NCI-H2107 treated with DMSO at 0.1 percent for 48 hours (cell line): ENCODE data around the gene DBF4B.
A peak's percentile ranks its signal among the peaks of the same experiment; 100 is the strongest.

Experiments
- DNase-seq: peaks from one replicate; lab custom pipeline; 2025; ENCODE audit not compliant: unreplicated experiment; lab: John Stamatoyannopoulos, UW

The DBF4B gene

DNA sequence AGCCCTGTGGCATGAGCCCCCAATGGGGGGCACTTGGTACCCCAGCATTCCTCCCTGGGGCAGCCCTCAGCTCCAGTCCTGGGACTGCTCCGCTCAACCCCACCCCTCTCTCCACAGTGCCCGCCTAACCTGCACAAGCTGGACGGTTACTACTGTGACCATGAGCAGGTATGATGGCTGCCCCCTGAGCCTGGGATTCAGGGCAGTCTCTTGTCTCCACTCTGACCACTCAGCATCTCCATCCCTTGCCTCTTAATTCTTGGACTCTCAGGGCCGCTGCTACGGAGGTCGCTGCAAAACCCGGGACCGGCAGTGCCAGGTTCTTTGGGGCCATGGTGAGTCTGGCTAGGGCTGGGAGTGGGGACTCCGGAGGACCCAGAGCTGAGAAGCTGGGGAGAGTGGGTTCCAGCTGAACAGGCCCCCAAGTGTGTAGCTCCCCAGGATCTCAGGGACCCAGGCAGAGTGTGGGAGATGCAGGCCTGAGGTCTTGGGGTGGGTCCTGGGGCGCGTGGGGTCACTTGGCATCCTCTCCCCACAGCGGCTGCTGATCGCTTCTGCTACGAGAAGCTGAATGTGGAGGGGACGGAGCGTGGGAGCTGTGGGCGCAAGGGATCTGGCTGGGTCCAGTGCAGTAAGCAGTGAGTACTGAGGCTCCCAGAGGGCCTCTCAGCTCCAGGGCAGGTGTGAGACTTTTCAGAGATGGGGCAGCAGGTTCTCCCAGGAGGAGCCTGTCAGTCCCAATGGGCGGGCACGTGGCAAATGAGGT, 68.3 kb downstream of the DBF4B start:
- no peak for DNase-seq

DNA sequence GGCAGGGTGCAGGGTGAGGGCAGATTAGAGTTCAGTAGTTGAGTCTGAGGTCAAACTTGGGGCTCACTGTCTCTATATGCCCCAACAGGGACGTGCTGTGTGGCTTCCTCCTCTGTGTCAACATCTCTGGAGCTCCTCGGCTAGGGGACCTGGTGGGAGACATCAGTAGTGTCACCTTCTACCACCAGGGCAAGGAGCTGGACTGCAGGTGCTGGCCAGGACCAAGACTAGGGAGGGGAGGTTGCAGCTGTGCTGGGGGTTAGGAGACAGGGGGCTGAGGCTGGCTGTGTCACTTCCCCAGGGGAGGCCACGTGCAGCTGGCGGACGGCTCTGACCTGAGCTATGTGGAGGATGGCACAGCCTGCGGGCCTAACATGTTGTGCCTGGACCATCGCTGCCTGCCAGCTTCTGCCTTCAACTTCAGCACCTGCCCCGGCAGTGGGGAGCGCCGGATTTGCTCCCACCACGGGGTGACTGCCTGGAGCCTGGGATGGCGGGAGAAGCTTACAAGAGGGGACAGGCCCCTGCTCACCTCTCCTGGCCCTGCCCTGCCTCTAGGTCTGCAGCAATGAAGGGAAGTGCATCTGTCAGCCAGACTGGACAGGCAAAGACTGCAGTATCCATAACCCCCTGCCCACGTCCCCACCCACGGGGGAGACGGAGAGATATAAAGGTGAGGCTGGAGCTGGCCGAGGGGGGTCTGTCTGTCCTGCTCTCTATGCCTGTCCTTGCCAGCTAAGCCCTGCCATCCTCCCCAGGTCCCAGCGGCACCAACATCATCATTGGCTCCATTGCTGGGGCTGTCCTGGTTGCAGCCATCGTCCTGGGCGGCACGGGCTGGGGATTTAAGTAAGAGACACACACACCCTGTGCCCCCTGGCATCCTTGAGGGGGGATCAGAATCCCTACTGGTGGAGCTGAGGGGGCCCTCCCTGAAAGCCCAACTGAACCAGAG, 69.2 kb downstream of the DBF4B start:
- no peak for DNase-seq

DNA sequence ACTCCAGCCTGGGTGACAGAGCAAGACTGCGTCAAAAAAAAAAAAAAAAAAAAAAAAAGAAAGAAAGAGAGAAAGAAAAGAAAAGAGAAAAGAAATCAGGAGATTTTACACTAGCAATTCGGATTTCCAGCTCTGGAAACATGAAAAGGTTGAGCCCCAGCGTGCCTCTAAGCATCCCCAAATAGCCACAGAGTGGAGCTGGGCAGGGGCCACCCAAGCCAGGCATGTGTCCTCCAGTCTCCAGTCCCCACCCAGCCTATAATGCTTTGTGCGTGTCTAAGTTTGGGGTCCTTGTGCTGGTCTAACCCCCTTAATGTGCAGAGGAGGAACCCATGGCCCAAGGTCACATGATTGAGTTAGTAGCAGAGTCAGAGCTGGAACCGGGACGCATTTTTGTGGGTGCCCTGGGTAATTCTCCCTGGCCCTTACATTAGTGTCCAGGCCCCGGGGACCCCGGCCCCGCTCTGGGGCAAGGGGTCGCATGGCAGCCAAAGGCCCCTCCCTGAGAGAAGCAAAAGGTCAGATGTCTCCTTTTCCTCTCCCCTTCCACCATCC, 70.3 kb downstream of the DBF4B start:
- DNase-seq: no peak

DNA sequence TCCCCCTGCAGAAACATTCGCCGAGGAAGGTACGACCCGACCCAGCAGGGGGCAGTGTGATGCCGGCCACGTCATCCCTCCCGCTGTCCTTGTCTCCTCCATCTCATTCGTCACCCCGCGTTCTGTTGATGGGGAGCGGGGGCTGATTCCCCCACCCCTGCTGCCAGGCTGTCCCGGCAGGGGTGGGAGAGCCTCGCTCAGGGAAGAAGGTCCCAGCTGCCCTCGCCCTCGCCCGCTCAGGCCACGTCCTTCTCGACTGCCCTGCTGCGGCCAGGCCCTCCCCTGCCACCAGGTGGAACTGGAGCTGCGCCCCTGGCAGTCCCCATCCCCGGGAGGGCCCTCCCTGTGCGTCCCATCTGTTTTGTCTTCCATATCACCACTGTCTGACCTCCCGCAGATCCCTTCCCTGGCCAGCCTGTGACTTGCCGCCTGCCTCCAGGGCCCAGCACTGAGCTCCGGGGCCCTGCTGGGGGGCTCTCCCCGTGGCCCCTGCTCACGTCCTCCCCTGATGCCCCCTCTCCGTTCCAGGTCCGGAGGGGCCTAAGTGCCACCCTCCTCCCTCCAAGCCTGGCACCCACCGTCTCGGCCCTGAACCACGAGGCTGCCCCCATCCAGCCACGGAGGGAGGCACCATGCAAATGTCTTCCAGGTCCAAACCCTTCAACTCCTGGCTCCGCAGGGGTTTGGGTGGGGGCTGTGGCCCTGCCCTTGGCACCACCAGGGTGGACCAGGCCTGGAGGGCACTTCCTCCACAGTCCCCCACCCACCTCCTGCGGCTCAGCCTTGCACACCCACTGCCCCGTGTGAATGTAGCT, 71.0 kb downstream of the DBF4B start:
- DNase-seq: peak; percentile 41

DNA sequence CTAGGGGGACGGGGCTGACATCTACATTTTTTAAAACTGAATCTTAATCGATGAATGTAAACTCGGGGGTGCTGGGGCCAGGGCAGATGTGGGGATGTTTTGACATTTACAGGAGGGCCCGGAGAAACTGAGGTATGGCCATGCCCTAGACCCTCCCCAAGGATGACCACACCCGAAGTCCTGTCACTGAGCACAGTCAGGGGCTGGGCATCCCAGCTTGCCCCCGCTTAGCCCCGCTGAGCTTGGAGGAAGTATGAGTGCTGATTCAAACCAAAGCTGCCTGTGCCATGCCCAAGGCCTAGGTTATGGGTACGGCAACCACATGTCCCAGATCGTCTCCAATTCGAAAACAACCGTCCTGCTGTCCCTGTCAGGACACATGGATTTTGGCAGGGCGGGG, 71.7 kb downstream of the DBF4B start:
- no peak for DNase-seq

DNA sequence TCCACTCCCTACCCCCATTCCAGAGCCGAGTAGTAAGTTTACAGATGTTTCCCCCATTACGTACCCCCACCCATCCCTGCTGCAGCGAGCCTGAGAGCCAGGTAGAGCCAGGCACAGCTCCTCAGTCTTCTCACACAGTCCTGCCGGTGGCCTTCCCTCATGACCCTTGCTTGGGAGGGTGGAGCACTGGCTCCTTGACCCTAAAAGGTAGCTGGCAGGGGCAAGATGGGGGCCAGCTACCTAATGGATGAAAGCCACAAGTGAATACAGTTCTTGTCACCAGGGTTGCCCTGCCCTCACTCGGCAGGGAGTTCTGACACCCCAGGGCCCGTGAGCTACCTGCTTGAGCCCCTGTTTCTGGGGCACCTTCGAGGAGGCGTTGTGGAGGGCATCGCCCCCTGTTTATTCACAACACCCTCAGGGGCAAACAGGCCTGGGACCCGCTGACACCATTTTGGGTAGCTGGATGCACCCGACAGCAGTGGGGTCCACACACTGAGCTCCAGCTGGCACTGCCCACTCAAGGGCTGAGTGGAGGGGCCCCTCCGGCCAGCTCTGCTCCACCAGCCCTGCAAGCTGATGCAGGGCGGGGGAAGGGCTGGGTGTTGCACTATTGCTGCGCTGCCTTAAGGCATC, 72.5 kb downstream of the DBF4B start:
- no peak for DNase-seq

DNA sequence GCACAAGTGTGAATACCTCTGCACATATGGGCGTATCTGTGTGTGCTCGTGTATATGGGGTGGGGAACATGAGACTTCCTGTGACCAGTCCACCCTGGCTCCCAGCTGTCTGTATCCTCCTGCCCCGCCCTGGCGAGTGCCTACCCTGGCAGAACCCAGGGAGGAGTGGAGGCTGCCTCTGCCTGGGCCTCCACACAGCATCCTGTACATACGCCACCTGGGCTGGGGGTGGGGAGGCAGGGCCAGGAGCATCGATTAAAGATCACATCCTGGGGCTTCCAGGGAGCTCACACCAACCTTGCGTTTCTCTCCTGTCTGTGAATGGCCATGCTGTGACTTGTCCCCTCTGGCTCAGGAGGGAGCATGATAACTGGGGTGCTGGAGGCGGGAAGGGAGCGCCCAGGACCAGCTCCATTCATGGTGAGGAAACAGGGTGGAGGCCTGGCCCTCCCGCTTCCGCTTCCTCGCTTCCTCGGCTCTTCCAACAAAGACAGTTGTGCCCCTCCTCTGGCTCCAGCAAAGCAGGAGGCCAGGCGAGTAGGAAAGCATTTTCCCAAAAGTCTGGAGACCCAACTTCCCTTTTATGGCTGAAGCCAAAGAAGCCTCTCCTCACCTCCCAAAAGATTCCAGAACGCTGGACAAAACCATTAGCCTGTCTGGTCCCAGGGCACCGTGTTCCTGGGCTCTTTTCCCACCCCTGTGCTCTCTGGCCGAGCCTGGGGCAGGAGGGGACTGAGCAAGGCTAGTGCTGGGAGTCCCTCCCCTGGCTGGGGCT, 73.3 kb downstream of the DBF4B start:
- no peak for DNase-seq

DNA sequence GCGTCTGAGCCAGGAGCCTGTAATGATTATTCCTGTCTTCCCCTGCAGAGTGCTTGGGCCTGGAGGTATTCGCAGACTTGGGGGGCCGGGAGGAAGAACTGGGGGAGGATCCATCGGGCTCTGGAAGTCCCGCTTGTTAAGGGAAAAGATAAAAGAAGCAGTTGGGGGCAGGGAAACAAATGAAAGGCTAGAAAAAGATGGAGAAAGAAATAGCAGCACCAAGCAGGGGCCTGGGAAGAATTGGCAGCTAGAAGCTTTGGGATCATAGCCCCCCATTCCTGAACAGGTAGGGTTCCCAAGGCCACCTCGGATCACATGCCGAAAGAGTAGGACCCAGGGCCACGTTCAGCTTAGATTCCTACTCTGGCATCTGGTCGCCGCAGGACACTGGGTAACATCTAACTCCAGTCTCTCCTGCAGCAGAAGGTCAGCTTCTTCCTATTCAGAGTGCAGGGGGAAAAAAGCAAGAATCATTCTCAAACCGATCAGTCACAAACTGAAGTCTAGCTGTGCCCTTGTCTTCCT, 73.9 kb downstream of the DBF4B start:
- no peak for DNase-seq

DNA sequence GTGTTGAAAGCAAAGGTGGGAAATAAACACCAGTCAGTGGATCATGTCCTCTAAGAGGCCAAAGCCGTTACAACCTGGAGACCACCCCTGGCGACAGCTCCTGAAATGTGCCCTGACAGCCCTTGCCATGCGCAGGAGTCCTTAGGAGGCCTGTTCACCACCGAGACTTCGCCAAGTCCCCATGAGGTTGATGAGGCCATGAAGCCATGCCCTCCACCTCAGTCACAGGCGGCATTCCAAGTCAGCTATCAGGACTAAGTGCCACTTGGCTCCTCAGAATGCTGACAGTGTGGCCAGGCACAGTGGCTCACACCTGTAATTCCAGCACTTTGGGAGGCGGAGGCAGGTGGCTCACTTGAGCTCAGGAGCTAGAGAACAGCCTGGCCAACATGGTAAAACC, 77.5 kb downstream of the DBF4B start:
- DNase-seq: no peak

DNA sequence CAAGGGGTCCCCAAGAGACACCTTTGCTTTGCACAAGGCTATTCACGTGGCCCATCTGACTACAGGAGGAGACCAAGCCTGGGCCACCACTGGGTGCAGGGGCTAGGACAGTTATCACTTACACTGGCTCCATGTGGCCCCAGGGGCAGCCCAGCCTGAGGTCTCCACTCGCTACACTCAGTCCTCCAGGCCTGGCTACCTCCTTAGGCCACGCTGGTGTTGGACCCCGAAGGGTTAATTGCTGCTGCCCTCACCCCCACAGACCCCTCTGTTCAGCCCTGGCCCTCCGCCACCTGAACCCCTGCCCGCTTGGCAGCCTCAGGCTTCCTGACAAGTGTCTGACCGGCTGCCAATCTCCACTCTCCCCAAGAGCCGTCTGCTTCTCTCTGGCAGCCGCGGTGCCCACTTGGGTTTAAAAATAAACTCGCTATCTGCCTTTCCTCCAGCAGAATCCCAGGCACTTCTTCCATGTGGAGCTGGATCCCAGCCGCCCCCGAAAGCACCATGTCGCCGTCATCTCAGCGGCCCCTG, 78.2 kb downstream of the DBF4B start:
- DNase-seq: no peak

DNA sequence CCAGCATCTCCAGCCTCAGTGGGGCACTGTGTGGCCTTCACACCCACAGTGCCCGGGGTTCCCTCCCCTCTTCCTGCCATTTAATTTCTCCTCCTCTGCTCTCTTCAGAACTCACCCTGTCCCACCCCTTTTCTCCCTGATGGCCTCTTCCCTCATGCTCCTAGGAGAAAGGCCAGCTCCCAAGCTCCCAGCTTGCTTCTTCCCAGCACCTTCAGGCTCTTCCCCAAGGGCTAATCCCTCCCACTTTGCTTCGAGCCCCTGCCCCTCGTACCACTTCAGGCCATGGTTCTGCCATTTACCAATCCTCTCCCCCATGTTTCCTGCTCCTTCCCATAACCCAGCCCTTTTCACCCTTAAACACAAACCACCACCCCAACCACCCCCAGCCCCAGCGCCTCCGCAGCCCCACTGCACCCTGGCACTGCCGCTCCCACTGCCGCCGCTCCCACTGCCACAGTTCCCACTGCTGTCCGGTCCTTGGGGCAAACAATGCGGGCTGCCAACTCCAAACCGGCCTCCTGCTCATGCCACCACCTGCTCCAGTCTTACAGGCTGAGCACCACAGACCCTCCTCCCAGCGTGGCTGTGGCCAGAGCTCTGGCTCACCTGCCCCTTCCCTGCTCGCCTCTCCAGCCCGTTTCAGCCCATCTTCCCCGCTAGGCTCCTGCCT, 78.9 kb downstream of the DBF4B start:
- no peak for DNase-seq

DNA sequence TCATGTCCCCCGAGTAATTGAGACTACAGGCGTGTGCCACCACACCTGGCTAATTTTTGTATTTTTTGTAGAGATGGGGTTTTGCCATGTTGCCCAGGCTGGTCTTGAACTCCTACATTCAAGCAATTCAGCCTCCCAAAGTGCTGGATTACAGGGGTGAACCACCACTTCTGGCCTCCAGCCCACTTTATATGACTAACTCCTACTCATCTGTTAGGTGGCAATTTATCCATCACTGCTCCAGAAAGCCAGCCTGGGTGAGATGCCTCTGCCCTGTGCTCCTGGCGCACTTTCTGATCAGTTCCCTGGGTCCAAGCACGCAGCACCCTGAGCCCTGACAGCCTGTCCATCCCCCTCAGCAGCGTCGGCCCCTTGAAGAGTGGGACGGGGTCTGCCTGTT, 79.7 kb downstream of the DBF4B start:
- no peak for DNase-seq

DNA sequence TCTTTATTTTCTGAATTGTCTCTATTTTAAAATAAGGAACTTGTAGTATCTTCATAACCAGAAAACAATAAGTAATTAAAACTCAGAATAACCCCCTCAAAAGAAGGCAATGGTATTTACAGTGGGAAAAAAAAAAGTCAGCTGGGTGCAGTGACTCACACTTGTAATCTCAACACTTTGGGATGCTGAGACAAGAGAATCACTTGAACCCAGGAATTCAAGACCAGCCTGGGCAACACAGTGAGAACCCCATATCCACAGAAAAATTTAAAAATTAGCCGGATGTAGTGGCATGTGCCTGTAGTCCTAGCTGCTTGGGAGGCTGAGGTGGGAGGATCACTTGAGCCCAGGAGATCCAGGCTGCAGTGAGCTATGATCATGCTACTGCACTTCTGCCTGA, 83.8 kb downstream of the DBF4B start:
- DNase-seq: no peak

DNA sequence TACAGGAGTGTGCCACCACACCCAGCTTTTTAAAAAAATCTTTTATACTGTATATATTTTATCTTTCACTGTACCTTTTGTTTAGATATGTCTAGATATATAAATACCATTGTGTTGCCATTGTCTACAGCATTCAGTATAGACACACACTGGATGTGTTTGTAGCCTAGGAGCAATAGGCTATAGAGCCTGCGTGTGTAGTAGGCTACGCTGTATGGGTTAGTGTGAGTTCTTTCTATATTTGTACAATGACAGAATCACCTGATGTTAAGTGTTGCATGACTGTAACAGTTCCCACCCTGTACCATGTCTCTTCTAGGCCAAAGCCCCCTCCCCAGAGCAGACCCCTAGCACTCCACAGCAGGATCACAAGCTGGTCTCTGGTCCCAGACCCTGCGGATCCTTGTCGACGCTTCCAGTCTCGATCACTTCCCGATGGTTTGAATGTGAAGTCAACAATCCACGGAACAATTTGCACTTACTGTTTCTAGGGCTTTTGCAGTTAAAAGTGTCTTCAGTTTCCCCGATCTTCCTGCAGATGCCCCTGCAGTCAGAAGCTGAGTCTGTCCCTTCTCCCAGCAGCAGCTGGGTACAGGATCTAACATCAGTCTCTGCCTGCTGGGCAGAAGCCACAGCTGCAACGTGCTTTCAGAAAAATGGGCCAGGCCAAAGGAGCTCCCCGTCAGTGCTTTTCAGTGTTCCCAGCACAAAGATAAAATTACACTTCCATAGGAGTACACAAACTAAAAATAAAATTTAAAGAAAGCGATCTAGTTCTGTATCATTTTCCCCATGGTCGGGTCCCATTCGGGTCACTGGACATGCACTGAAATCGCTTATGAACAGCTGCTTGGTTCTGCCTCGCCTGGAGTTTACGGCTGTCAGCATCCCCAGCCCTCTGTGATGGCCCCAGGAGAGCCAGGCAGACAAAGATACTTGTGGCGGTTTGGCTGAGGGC, 85.7 kb downstream of the DBF4B start:
- no peak for DNase-seq

DNA sequence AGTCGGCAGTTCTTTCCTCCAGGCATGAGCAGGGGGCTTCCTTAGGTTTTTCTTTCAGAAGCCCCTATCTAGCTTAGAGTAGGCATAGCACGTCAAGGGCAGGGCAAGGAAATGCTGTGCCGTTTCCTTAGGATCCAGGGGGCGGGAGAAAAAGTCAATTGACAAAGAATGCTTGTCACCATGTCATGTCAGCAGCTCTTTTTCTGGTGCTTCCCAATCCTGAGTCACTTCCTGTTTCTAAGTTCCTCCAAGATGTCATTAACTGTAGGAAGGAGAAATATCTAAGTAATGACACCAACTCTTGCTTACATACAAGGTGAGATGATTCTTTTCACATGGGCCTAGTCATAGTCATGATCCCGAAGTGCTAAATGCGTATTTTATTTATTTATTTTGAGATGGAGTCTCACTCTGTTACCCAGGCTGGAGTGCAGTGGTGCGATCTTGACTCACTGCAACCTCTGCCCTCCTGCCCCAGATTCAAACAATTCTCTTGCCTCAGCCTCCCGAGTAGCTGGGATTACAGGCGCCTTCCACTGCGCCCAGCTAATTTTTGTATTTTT, 86.5 kb downstream of the DBF4B start:
- no peak for DNase-seq

DNA sequence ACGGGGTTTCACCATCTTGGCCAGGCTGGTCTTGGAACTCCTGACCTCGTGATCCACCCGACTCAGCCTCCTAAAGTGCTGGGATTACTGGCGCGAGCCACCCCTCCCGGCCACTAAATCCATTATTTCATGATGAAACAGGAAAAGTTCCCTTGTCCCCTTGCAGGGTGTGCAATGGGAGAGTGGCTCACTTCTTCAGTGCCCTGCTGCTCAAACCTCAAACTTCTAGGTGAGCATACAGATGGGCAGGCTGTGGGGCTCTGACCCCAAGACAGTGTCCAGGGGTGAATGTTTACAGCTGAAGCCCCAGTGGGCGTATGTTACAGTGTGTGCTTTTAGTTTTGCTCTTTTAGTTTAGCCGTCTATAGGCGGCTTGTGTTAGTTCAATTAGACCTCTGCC, 87.0 kb downstream of the DBF4B start:
- no peak for DNase-seq

DNA sequence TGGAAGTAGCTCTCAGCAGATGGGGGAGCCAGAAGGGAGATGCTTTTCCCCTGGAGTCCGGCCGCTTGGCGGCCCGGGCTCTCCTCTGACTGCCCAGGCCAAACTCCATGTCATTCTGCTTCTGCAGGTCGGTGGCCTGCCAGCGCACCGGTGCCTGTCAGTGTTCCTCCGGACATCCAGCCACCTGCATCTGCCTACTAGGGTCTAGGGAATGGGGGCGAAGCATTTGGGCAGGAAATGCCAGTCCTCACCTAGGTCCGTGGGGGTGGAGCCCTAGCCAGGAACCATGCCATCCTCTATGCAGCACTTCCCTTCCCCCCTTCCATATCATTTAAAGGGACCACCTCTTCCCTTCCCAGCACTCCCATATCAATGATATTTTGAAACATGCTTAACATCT, 87.5 kb downstream of the DBF4B start:
- DNase-seq: no peak
